GM19193 (cell line): ENCODE data around the gene PRKACB.

Source experiments
- POLR2A ChIP-seq: IDR thresholded peaks from 4 replicates; pipeline ENCODE4 v1.6.1; 2011; ENCODE audit not compliant: insufficient read depth, insufficient read length; ENCODE audit errors: extremely low read depth

The PRKACB gene

DNA sequence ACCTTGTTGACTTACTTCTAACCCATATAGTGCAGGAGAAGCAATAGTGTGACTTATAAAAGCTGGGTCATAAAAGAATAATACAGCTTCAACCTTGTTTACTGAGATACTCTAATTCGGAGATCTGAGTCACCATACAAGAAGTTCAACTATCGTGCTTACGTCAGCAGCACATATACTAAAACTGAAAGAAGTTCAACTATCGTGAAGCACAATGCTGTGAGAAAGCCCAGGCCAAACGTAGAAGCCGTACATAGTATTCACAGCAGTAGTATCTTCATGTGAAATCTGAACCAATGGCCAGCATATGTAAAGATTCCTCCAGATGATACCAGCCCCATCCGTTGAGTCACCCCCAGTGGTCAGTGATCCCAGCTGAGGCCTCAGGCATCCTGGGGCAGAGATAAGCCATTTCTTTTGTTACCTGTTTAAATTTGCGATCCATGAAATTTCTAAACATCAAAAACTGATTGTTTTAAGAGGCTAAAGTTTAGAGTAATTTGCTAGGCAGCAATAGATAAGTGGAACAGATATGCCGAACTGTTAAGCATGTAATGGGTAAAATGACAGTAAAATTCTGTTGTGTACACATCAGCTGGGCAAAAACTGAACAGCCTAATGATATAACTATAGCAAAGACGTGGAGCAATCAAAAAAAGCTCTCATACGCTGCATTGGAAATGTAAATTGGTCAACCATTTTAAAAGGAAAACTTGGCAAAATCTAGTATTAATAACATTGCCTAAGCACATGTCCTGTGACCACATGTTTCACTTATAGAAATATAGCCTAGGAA lies 103.6 kb downstream of the PRKACB start:
- TF ChIP-seq POLR2A: no peak

DNA sequence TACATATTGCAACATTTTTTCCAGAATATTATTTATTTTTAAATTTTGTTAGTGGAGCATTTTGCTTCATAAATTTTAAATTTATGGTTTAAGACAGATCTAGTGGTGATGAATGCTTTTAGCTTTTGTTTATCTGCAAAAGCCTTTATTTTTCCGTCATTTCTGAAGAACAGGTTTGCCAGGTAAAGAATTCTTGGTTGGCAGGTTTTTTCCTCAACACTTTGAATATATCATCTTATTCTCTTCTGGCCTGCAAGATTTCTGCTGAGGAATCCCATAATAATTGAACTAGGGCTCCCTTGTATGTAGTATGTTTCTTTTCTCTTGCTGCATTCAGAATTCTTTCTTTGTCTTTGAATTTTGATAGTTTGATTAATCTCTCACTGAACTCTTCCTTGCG lies 106.6 kb downstream of the PRKACB start:
- TF ChIP-seq POLR2A: no peak

DNA sequence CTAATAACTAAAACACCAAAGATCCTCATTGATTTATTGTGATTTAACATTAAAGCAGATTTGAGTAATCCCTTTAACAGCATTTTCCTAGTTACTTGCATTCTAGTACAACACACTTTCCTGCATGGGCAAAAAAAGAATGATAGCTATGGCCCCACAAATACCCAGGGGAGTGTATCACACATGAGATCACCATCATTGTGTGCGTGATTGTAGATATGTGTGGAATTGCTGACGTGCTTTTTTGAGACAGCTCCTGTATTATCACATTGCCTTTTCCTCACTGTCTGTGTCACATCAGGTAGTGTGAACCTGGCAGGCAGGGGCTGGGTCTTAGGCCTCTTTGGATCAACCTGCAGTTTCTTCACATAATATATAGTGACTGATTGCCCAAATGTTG lies 109.0 kb downstream of the PRKACB start:
- no peak for TF ChIP-seq POLR2A

DNA sequence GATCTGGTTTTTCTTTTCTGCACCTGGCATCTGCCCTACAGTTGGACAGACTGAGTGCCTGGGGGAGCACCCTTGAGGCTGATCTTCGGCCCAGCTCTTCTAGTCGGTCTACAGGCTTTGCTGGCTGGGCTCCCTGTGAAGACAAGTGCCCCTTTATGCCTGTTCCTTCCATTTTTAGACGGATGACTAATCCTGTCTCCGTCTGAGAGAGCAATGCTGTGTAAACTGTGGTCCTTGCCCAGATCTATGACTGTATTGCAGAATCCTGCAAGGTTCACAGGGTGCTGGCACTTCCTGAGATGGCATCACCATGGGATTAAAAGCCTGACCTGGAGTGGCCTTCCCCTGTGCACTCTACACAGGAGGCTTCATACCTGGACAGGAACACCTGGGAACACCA lies 109.8 kb downstream of the PRKACB start:
- no peak for TF ChIP-seq POLR2A

DNA sequence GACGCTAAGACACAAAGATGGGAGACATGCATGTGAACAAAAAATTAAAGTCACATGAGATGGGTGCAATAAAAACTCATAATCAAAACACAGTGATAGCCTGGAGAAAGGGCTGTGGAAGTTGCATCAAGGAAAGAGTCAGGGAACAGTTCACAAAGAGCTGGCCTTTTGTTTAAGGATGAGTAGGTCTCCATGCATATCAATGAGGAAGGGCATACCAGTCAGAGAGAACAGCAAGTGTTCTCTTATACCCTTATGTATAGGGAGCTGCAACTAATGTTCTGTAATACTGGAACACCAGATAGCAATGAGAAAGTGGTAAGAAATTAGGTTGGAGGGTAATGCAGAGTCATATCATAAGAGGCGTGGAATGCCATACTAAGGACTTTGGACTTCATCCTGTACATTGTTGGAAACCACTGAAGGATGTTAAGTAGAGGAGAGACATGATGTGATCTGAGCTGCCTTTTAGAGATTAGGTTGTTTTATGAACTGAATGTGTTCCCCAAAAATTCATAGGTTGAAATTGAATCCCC lies 110.7 kb downstream of the PRKACB start:
- TF ChIP-seq POLR2A: no peak

DNA sequence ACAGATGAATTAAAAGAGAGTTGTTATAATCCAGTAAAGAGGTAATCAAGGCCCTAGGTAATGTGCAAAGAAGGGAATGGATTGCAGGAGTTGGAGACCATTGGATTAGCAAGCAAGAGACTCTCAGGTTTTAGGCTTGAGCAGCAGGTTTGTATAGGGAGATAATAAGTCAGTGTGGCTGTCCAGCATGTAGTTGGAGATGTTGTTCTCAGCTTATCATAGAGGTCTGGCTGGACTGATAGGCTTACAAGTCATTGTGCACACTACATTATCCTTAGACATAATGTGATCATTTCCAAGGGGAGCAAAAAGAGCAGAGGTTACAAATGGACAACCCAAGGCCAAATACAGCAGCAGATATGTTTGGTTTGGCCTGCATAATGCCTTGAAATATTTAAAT lies 111.5 kb downstream of the PRKACB start:
- no peak for TF ChIP-seq POLR2A

DNA sequence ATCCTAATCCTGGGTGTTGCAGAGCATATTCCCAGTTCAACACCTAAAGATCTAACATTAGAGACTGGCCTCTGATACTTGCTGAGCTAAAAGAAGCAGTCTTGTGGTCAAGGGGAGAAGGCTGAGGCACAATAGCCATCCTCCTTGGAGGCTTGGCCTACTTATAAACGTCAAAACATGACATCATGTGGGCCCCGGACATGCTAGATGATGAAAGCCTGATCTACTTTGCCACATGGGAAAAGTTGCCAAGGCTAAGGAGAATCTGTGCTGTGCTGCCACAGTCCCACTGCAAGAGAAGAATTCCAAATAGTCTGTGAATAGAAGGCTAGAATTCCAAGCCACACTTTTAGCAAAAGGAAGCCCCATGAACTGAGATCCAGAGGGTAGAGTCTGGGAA lies 113.5 kb downstream of the PRKACB start:
- no peak for TF ChIP-seq POLR2A

DNA sequence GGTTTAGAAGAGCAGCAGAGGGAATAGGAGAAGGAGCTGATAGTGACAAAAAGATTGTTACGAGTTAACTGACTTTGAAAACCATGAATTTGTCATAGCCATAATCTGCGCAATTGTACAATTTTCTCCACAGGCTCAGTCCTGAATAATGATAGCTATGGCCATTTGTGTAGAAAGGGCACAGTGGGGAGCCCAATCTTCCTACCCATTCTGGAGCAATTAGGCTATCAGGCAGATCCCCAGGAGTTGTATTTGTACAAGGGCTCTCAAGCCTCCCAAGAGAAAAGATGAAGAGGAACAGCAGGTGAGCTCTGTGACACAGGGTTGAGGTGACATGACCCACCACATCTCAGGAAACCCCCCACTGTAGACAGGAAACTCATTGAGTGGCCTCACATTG lies 115.3 kb downstream of the PRKACB start:
- no peak for TF ChIP-seq POLR2A

DNA sequence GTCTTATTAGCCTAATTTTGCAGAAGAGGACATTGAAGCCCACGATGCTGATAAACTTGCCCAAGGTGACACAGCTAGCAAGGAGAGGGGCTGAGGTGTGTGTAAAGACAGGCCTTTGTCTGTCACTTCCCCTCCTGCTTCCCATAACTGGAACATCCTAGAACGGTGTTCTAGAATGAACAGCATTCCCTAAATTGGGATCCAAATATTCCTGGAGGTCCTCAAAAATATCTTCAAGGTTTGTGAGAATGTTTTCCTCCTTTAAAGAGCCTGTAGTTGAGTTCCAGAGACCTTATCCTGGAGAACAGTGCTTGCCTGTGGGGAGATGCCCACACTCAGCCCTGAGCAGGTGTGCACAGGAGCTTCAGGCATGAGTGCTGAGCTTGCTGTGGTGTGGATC lies 115.9 kb downstream of the PRKACB start:
- no peak for TF ChIP-seq POLR2A

DNA sequence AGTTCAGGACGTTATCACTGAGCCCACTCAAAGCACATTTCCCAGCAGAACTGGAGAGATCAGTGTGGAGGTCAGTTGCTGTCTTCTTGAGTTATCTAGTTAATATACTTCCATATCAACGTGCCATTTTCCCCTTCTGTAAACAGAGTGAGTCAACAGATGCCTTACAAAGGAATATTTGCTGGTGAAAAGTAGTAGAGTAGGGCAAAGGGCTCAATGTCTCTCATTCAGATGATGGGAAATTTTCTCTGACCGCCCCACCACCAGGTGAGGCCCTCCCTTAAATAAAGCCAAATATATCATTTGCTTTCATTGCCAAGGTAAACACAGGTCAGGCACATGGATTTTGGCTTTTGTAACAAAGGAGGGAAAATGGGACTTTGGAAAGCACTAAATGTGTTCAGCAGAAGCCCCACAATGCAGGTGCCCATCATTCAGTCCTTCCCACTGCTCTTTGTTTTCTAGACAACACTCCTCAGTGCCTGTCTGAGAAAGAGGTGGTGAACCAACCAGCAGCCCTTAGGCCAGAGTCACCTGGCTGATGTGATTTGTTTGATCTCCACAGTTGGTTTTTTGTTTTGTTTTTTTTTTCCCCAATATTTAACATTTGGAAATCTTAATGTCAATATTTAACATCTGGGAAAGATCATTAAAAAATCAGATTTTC lies 116.9 kb downstream of the PRKACB start:
- no peak for TF ChIP-seq POLR2A

DNA sequence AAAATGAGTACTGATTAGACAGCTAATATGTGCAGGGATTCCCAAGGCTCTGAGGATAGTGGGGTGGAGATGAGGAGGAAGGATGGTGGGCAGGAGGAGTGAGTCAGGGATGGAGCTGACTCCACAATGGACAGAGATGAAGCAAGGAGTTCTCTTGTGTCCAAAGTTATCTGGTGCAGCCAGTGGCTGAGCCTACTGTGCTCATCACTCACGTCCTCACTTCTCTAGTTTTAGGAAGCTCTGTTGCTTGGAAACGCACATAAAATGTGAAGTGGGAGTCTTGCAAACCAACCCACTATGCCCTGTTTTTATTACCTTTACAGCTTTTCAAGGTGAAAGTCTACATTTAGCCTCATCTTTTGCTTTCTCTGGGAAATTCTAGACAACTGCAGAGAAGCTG lies 120.9 kb downstream of the PRKACB start:
- no peak for TF ChIP-seq POLR2A

DNA sequence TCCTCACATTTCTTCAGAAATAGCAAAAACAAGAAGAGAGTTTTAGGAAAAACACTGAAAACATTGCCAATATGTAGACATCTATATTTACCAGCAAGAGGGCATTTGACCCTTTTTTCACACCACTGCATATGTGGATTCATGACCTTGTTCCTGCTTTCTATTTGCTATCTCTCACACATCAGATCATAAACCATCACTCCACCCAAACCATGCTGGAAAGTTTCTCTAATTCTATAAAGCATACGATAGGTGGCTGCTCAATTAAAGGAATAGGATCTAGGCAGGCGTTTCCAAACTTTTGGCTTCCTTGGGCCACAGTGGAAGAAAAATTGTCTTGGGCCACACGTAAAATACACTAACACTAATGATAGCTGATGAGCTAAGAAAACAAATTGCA lies 121.8 kb downstream of the PRKACB start:
- no peak for TF ChIP-seq POLR2A

DNA sequence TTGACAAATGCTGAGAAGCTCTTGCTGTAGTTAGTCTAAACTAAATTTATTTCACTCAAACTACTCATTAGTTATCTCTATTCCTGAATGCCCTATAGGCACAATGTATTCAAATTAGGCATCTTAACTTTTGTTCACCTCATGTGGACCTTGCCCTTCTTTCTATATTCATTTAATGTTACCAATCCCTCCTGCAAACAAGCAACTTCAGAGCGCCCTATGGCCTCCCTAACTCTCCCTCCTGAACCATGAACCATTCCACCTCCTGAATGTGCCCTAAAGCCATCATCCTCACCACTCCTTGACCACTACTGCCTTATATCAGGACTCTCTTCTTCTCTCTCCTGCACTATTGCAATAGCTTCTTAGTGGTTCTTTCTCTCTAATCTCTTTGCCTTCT lies 122.7 kb downstream of the PRKACB start:
- TF ChIP-seq POLR2A: no peak

DNA sequence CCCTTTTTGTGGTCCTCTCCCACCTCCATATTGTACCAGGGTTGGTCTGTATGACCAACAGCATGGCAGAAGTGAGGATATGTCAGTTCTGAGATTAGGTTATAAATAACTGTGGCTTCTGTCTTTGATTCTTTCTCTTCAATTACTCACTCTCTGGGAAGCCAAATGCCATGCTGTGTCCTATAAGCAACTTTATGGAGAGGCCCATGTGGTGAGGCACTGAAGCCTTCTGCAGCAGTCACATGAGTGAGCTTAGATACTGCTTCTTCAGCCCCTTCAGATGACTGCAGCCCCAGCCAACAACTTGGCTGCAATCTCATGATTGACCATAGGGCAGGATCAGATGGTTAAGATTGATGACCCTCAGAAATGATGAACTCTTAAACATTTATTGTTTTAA lies 123.4 kb downstream of the PRKACB start:
- no peak for TF ChIP-seq POLR2A

DNA sequence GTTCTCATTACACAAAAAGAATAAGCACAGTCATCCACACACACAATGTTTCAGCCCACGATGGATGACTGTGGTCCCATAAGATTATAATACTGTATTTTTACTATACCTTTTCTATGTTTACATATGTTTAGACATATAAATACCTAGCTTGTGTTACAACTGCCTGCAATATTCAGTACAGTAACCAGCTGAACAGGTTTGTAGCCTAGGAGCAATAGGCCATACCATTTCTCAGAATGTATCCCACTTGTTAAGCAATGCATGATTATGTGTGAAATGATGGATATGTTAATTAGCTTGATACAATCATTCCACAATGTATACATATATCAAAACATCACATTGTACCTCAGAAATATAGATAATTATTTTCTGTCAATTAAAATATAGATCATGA lies 124.3 kb downstream of the PRKACB start:
- no peak for TF ChIP-seq POLR2A

DNA sequence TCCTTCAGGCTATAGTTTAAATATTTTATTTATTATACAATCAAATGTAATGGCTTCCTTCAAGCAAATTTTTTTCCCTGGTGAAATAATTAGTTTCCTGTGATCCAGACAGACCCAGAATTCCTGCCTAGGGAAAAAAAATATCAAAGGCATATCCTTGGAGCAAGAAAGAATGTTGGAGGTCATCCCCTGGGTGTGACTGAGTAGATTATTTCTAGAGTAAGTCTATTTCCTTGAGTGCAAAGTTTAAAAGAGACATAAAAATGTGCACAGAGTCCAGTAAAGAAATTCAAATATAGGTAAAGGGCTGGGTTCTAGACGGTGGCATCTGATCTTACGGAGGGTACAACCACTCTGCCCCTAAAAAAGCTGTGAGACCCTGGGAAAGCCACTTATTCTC lies 125.2 kb downstream of the PRKACB start:
- TF ChIP-seq POLR2A: no peak
